GM23248 (cell line): ENCODE results near the gene LRRC55. TPM values are rescaled to one million over a fixed set of nuclear protein-coding genes. Genes with fewer than 3 reads are reported as not detected.
A peak's percentile ranks its signal among the peaks of the same experiment; 100 is the strongest.

Source experiments
- DNase-seq: peaks from one replicate; pipeline ENCODE4 v3.0.0-alpha.2; 2015
- H2AFZ ChIP-seq: fragments of 200-600 bp; sonication (generic); 2 replicates; pipeline ENCODE4 v1.6.1; 2016; ENCODE audit warnings: antibody characterized with exemption
- H3F3A ChIP-seq: fragments of 200-600 bp; sonication (generic); 2 replicates; pipeline ENCODE4 v1.6.1; 2016; ENCODE audit warnings: mild to moderate bottlenecking, antibody characterized with exemption, mixed run types; ENCODE audit not compliant: insufficient read depth
- H3K27ac ChIP-seq: fragments of 200-600 bp; sonication (generic); 2 replicates; pipeline ENCODE4 v1.5.1; 2016; ENCODE audit warnings: mild to moderate bottlenecking
- H3K27me3 ChIP-seq: fragments of 200-600 bp; sonication (generic); replicated peaks from 2 replicates; pipeline ENCODE4 v1.6.1; 2016; ENCODE audit warnings: mild to moderate bottlenecking; ENCODE audit not compliant: insufficient read depth
- H3K36me3 ChIP-seq: fragments of 200-600 bp; sonication (generic); 2 replicates; pipeline ENCODE4 v1.6.1; 2016; ENCODE audit warnings: low read depth, mild to moderate bottlenecking
- H3K4me1 ChIP-seq: fragments of 200-600 bp; sonication (generic); 2 replicates; pipeline ENCODE4 v1.6.1; 2016; ENCODE audit warnings: mild to moderate bottlenecking; ENCODE audit not compliant: insufficient read depth
- H3K4me2 ChIP-seq: fragments of 200-600 bp; sonication (generic); one replicate; pipeline ENCODE4 v1.6.1; 2016; ENCODE audit warnings: mild to moderate bottlenecking; ENCODE audit not compliant: unreplicated experiment
- H3K4me3 ChIP-seq: fragments of 200-600 bp; sonication (generic); 2 replicates; pipeline ENCODE4 v1.5.1; 2016; ENCODE audit warnings: mild to moderate bottlenecking
- H3K79me2 ChIP-seq: fragments of 200-600 bp; sonication (generic); 2 replicates; pipeline ENCODE4 v1.6.1; 2016; ENCODE audit warnings: mild to moderate bottlenecking; ENCODE audit not compliant: insufficient read depth
- H3K9ac ChIP-seq: fragments of 200-600 bp; sonication (generic); 2 replicates; pipeline ENCODE4 v1.6.1; 2016; ENCODE audit warnings: mild to moderate bottlenecking
- H3K9me2 ChIP-seq: fragments of 200-600 bp; sonication (generic); 2 replicates; pipeline ENCODE4 v1.6.1; 2016; ENCODE audit warnings: mixed run types, mild to moderate bottlenecking, moderate library complexity; ENCODE audit not compliant: insufficient read depth
- H3K9me3 ChIP-seq: fragments of 200-600 bp; sonication (generic); one replicate; pipeline ENCODE4 v1.6.1; 2017; ENCODE audit warnings: low read depth
- H4K20me1 ChIP-seq: fragments of 200-600 bp; sonication (generic); 2 replicates; pipeline ENCODE4 v1.6.0; 2016; ENCODE audit not compliant: insufficient read depth
- EZH2 ChIP-seq: fragments of 200-600 bp; sonication (generic); IDR thresholded peaks from 2 replicates; pipeline ENCODE4 v1.6.1; 2018; ENCODE audit warnings: antibody characterized with exemption, mild to moderate bottlenecking; ENCODE audit not compliant: insufficient read depth, poor library complexity, severe bottlenecking
- EZH2phosphoT487 ChIP-seq: fragments of 200-600 bp; sonication (generic); IDR thresholded peaks from 2 replicates; pipeline ENCODE4 v1.6.1; 2018; ENCODE audit warnings: antibody characterized with exemption, moderate library complexity, mild to moderate bottlenecking, low read depth; ENCODE audit not compliant: insufficient read depth
- WGBS, 2 experiments: methylation state at CpG; one replicate each; pipeline ENCODE4 v1.1.6; 2015 to 2017; ENCODE audit warnings: low lambda C conversion rate in 2 of 2, low coverage in 1 of 2; ENCODE audit errors: missing lambda C conversion rate in 2 of 2; 5-methylcytosine and 5-hydroxymethylcytosine counted together
- in situ Hi-C: fragments of 300-500 bp; cut with MboI; formaldehyde crosslinking; loops from 2 replicates; pipeline ENCODE4 v1.15.0; 2020
- polyA plus RNA-seq: library from polyadenylated mRNA; unstranded; fragments of >200 nt; fragmentation: Nextera tagmentation; extraction: Ambion mirVana; gene quantifications from 2 replicates; pipeline ENCODE4 v1.2.1, GENCODE V29; 2016
- total RNA-seq: library from RNA; depleted of rRNA; stranded (reverse); fragments of >200 nt; shearing (Covaris generic); gene quantifications from 2 replicates; pipeline ENCODE4 v1.2.3, GENCODE V29; 2014

Gene LRRC55
- total and polyA plus RNA-seq, 2 experiments from 2014 or later: not detected

- Histone ChIP-seq H3K27me3 (no peaks in the 10 kb centered on the region), H3K4me1 (peaks cover 40% of the 10 kb centered on the region), H4K20me1 (no peaks in the 10 kb centered on the region), H3K4me3 (no peak overlapping the region), H3F3A (peaks cover 22% of the 10 kb centered on the region), H3K9me2 (no peaks in the 10 kb centered on the region), H3K9ac (no peak overlapping the region), H3K79me2 (no peaks in the 10 kb centered on the region), H2AFZ (no peak overlapping the region; the same call in 1 of the 2 replicates), H3K27ac (no peak overlapping the region), H3K9me3 (no peaks in the 10 kb centered on the region), H3K4me2 (no peak overlapping the region), H3K36me3 (no peaks in the 10 kb centered on the region)
- no peak for TF ChIP-seq EZH2phosphoT487
- TF ChIP-seq EZH2: no peak
- peak; percentile 45 for DNase-seq
- in situ Hi-C loops: no loop called here
- 49 to 51% methylated on average over 6 of the region's 6 CpGs for WGBS, 2 experiments
Observed at GRCh38 chr11:57219021-57219627, 37.4 kb downstream of the LRRC55 start.

GRCh38 chr11:57222239-57222638 lies 40.5 kb downstream of the LRRC55 start:
- no peaks in the 10 kb centered on the region for H3K27me3 ChIP-seq
- no peak for TF ChIP-seq EZH2phosphoT487
- no peak for TF ChIP-seq EZH2
- no peaks in the 10 kb centered on the region for H3K79me2 ChIP-seq
- in situ Hi-C loops: no loop called here
- H3K27ac ChIP-seq: no peak overlapping the region
- H3K9me2 ChIP-seq: no peaks in the 10 kb centered on the region
- H3F3A ChIP-seq: peaks cover 28% of the 10 kb centered on the region
- H2AFZ ChIP-seq: no peak overlapping the region; the same call in 1 of the 2 replicates
- H3K4me3 ChIP-seq: no peak overlapping the region
- H3K4me1 ChIP-seq: peaks cover 38% of the 10 kb centered on the region
- no peaks in the 10 kb centered on the region for H4K20me1 ChIP-seq
- no peak for DNase-seq
- H3K4me2 ChIP-seq: peak overlapping the region; percentile 11
- H3K9me3 ChIP-seq: no peaks in the 10 kb centered on the region
- H3K36me3 ChIP-seq: no peaks in the 10 kb centered on the region
- 26 to 45% methylated on average over 1 of the region's 1 CpG for WGBS, 2 experiments
- H3K9ac ChIP-seq: no peak overlapping the region

- Histone ChIP-seq H3F3A (peaks cover 28% of the 10 kb centered on the region), H4K20me1 (no peaks in the 10 kb centered on the region), H3K9ac (no peak overlapping the region), H3K9me2 (no peaks in the 10 kb centered on the region), H3K4me3 (no peak overlapping the region), H3K79me2 (no peaks in the 10 kb centered on the region), H2AFZ (no peak overlapping the region), H3K36me3 (no peaks in the 10 kb centered on the region), H3K27me3 (no peaks in the 10 kb centered on the region), H3K4me2 (peak overlapping the region; percentile 51), H3K27ac (peak overlapping the region; percentile 47), H3K9me3 (no peaks in the 10 kb centered on the region), H3K4me1 (peaks cover 38% of the 10 kb centered on the region)
- DNase-seq: peak; percentile 72
- TF ChIP-seq EZH2 (no peak), EZH2phosphoT487 (no peak)
- in situ Hi-C loops: no loop called here
- 23% methylated on average over 3 of the region's 3 CpGs for WGBS, 2 experiments
Observed at GRCh38 chr11:57223601-57224000, 41.8 kb downstream of the LRRC55 start.

- no peaks in the 10 kb centered on the region for H3K27me3 ChIP-seq
- peak overlapping the region; percentile 51 for H3K4me2 ChIP-seq
- H3K9me2 ChIP-seq: no peaks in the 10 kb centered on the region
- DNase-seq: no peak
- H2AFZ ChIP-seq: no peak overlapping the region
- peaks cover 38% of the 10 kb centered on the region for H3K4me1 ChIP-seq
- TF ChIP-seq EZH2 (no peak), EZH2phosphoT487 (no peak)
- H3K36me3 ChIP-seq: no peaks in the 10 kb centered on the region
- H3F3A ChIP-seq: peaks cover 28% of the 10 kb centered on the region
- WGBS, 2 experiments: 78 to 79% methylated on average over 2 of the region's 2 CpGs
- H3K27ac ChIP-seq: peak overlapping the region; percentile 47
- H3K79me2 ChIP-seq: no peaks in the 10 kb centered on the region
- no peak overlapping the region for H3K9ac ChIP-seq
- H3K9me3 ChIP-seq: no peaks in the 10 kb centered on the region
- no peaks in the 10 kb centered on the region for H4K20me1 ChIP-seq
- in situ Hi-C loops: no loop called here
- H3K4me3 ChIP-seq: no peak overlapping the region
Observed at GRCh38 chr11:57224128-57224527, 42.4 kb downstream of the LRRC55 start.
